Skeletal muscle cell (primary cell): ENCODE data around the gene PRKAA2.

Experiments
- DNase-seq: peaks from one replicate; pipeline ENCODE4 v3.0.0-alpha.2; 2010; ENCODE audit warnings: low read depth
- H3K4me3 ChIP-seq: 2 replicates; pipeline ENCODE4 v1.5.1; 2011; ENCODE audit warnings: low read depth, mild to moderate bottlenecking, control low read depth, low read length, moderate library complexity

PRKAA2 gene

GRCh38 chr1:56648546-56648945 lies 3.4 kb downstream of the PRKAA2 start:
- no peak for DNase-seq
- no peak overlapping the region for H3K4me3 ChIP-seq

GRCh38 chr1:56654126-56654923 lies 9.2 kb downstream of the PRKAA2 start:
- H3K4me3 ChIP-seq, result no peak overlapping the region
- no peak for DNase-seq

GRCh38 chr1:56655991-56656613 lies 11.0 kb downstream of the PRKAA2 start:
- DNase-seq, result no peak
- no peak overlapping the region for H3K4me3 ChIP-seq

GRCh38 chr1:56658254-56658653 lies 13.1 kb downstream of the PRKAA2 start:
- no peak for DNase-seq
- no peak overlapping the region for H3K4me3 ChIP-seq

- H3K4me3 ChIP-seq, result no peak overlapping the region
- no peak for DNase-seq
Observed at GRCh38 chr1:56660293-56660692, 15.2 kb downstream of the PRKAA2 start.

DNA sequence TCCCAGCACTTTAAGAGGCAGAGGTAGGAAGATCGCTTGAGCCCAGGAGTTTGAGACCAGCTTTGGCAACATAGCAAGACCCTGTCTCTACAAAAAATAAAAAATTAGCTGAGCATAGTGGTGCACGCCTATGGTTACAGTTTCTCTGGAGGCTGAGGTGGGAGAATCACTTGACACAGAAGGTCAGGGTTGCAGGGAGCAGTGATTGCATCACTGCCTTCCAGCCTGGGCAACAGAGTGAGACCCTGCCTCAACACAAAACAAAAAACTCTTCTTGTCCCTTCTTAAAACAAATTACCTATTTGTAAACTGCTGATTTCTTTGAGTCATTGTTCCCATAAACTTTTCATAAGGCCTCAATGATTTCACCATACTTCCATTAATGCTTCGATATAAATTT lies 18.7 kb downstream of the PRKAA2 start:
- DNase-seq, result no peak
- no peak overlapping the region for H3K4me3 ChIP-seq

DNA sequence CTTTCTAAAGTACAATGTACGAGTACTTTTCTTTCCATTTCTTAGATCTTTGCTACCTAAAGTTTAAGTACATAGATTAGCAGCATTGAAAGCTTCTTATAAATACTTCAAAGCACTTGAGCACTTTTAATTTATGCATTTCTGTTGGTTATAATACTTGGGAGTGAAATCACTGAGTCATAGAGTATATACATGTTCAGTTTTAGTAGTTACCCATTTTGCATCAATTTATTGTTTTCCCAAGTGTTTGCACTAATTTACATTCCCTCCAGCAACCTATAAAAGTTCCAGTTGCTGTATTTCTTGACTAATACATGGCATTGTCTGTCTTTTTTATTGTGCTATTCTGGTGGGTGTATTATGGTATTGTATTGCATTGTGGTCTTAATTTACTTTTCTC lies 20.3 kb downstream of the PRKAA2 start:
- H3K4me3 ChIP-seq, result no peak overlapping the region
- no peak for DNase-seq

GRCh38 chr1:56666112-56666608 lies 21.0 kb downstream of the PRKAA2 start:
- DNase-seq, result no peak
- no peak overlapping the region for H3K4me3 ChIP-seq

DNA sequence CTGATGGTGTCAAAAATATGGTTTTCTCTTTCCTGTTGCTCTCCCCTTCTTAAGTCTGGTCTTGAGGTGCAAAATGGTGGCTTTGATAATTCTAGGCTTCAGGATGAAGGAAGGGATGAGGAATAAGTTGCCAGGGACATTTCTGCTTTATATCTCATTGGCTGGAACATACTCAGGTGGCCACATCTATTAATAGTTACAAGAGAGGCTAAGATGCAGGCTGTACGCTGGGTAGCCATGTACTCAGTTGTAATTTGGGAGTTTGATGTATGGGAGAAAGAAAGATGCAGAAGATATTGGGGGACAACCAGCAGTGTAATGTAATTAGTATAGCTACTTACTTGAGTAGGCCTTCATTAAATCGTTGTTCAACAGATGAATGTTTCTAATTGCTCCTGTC lies 25.2 kb downstream of the PRKAA2 start:
- DNase-seq, result no peak
- no peak overlapping the region for H3K4me3 ChIP-seq

DNA sequence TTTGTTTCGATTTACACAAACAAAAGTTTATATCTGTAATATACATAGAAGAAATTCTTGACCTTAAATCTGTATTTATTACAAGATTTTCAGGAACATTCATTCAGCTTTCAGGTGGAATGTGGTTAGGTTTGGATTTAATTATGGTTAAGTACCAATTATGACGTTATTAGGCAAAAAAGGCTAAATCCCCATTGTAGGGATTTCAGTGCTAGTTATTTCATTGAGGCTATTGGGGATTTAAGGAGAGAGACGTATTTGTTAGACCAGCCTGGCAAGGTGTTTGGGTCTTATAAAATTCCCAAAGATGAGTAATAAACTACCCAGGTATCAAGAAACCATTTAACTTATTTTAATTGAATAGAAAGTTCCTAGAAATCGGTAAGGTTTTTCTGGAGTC lies 26.0 kb downstream of the PRKAA2 start:
- DNase-seq, result no peak
- H3K4me3 ChIP-seq, result no peak overlapping the region

DNA sequence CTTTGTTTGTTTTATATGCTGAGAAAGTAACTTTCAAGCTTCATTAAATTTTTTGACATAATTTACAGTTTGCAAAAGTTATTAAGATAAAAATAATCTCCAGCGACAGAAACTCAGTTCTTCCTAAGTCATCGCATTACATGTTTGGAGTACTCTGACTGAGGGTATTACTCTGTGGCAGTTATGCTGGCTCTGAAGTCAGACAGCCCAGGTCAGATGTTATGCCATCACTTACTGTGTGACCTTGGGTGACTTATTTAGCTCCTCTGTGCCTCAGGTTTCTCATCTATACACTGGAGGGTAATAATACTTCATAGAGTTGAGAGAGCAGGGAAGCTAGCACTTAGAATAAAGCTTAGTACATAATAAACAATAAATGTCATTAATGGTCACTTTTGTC lies 26.4 kb downstream of the PRKAA2 start:
- no peak overlapping the region for H3K4me3 ChIP-seq
- no peak for DNase-seq

DNA sequence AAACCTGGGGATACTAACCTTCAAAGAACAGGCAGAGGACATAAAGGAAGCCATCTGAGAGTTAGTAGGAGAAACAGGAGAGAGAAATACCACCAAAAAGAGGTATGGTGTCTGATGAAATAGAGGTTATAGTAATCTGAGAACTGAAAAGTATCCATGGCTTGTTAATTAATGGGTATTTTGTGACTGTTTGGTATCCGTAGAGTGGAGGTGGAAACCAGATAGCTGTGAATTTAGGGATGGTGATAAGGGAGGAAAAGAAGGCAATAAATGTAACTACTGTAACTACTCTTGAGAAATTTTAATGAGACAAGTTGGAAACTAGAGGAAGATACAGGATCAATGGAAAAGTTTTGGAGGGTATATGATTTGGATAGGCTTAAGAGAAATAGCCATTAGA lies 27.5 kb downstream of the PRKAA2 start:
- no peak overlapping the region for H3K4me3 ChIP-seq
- DNase-seq, result no peak

GRCh38 chr1:56675763-56676162 lies 30.6 kb downstream of the PRKAA2 start:
- no peak for DNase-seq
- H3K4me3 ChIP-seq, result no peak overlapping the region

DNA sequence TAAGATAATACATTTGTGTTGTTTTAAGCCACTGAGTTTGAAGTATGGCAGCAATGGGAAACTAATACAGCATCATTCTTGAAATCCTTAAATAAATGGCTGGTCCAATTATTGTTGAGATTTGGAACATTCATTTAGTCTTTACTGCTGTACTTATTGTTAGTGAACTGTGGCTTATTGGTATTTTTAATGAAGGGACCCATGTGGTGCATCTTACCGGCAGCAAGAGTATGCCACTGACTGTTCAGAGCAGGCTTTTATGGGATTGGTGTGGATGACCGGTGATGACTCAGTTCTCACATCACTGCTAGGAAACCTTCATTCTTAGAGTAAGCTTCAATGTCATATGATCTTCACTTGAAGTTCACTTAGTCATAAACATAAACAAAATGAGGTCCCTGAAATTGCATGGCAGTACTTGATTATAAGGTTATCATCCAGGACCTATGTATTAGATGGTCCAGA lies 31.5 kb downstream of the PRKAA2 start:
- H3K4me3 ChIP-seq, result no peak overlapping the region
- peak; percentile 66 for DNase-seq

DNA sequence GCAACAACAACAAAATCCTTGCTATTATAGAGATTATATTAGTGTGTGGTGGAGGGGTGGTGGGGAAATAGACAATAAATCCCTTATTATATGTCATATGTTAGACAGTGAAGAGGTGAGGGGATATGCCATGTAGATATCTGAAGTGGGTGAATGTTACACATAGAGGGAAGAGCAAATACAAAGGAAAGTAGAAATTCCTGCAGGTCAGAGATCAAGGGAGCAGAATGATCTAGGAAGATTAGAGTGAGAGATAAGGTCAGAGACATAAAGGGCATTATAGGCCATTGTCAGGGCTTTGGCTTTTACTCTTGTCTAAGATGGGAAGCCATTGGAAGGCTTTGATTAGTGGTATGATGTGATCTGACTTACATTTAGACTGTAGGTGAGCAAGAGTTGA lies 38.5 kb downstream of the PRKAA2 start:
- no peak overlapping the region for H3K4me3 ChIP-seq
- DNase-seq, result no peak

DNA sequence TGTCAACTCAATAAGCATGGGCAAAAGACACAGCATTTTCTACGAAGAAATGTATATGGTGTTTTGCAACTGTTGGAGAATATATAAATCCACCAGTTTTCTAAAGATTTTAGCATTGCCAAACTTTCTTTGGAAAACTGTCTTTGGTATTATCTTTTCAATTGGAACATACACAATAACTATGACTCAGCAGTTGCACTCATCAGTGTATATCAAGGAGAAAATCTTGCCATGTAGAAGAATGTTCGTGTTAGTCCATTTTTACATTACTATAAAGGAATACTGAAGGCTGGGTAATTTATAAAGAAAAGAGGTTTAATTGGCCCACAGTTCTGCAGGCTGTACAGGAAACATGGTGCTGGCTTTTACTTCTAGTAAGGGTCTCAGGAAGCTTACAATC lies 41.1 kb downstream of the PRKAA2 start:
- H3K4me3 ChIP-seq, result no peak overlapping the region
- peak; percentile 31 for DNase-seq

GRCh38 chr1:56688522-56689026 lies 43.5 kb downstream of the PRKAA2 start:
- H3K4me3 ChIP-seq, result no peak overlapping the region
- DNase-seq, result peak; percentile 39

- DNase-seq, result no peak
- no peak overlapping the region for H3K4me3 ChIP-seq
Observed at GRCh38 chr1:56696663-56697062, 51.5 kb downstream of the PRKAA2 start.

DNA sequence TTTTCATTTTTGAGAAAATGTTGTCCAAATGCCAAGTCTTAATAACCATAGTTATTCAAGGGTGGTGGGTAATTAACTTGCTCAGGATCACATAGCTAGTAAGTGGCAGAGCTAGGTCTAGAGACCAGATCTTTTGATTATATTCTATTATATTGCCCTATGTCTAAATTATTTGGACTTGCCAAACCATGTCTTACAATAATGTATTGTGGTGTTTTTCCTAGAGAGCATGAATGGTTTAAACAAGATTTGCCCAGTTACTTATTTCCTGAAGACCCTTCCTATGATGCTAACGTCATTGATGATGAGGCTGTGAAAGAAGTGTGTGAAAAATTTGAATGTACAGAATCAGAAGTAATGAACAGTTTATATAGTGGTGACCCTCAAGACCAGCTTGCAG lies 58.6 kb downstream of the PRKAA2 start:
- DNase-seq, result no peak
- no peak overlapping the region for H3K4me3 ChIP-seq

GRCh38 chr1:56707379-56707778 lies 62.3 kb downstream of the PRKAA2 start:
- no peak for DNase-seq
- no peak overlapping the region for H3K4me3 ChIP-seq
